NCI-H1694 (cell line): ENCODE measurements around the gene CEP97.
A peak's percentile ranks its signal among the peaks of the same experiment; 100 is the strongest.
"Not testable (repeated sequence)": the region's sequence is repeated elsewhere in the genome, so short reads cannot be mapped to it uniquely, and the experiment has no call there.

Experiments used
- DNase-seq: peaks from one replicate; lab custom pipeline; 2025; lab: John Stamatoyannopoulos, UW

The CEP97 gene, protein sequence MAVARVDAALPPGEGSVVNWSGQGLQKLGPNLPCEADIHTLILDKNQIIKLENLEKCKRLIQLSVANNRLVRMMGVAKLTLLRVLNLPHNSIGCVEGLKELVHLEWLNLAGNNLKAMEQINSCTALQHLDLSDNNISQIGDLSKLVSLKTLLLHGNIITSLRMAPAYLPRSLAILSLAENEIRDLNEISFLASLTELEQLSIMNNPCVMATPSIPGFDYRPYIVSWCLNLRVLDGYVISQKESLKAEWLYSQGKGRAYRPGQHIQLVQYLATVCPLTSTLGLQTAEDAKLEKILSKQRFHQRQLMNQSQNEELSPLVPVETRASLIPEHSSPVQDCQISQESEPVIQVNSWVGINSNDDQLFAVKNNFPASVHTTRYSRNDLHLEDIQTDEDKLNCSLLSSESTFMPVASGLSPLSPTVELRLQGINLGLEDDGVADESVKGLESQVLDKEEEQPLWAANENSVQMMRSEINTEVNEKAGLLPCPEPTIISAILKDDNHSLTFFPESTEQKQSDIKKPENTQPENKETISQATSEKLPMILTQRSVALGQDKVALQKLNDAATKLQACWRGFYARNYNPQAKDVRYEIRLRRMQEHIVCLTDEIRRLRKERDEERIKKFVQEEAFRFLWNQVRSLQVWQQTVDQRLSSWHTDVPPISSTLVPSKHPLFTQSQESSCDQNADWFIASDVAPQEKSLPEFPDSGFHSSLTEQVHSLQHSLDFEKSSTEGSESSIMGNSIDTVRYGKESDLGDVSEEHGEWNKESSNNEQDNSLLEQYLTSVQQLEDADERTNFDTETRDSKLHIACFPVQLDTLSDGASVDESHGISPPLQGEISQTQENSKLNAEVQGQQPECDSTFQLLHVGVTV

GRCh38 chr3:101724329-101725193 lies at the start of gene CEP97:
Gene CEP97 (plus strand): TSS chr3:101724614. CDS start chr3:101724677, 63 bp downstream.
- DNase-seq: peak; percentile 95

GRCh38 chr3:101675709-101676215 lies 48.7 kb upstream of the CEP97 start:
- no peak for DNase-seq

GRCh38 chr3:101676216-101676764 lies 48.1 kb upstream of the CEP97 start:
- no peak for DNase-seq

- DNase-seq: no peak
Observed at GRCh38 chr3:101676765-101677435, 47.5 kb upstream of the CEP97 start, which contains the start of gene ZBTB11. Gene ZBTB11 (minus strand): TSS chr3:101677132. CDS start chr3:101676914, 218 bp downstream.

DNA sequence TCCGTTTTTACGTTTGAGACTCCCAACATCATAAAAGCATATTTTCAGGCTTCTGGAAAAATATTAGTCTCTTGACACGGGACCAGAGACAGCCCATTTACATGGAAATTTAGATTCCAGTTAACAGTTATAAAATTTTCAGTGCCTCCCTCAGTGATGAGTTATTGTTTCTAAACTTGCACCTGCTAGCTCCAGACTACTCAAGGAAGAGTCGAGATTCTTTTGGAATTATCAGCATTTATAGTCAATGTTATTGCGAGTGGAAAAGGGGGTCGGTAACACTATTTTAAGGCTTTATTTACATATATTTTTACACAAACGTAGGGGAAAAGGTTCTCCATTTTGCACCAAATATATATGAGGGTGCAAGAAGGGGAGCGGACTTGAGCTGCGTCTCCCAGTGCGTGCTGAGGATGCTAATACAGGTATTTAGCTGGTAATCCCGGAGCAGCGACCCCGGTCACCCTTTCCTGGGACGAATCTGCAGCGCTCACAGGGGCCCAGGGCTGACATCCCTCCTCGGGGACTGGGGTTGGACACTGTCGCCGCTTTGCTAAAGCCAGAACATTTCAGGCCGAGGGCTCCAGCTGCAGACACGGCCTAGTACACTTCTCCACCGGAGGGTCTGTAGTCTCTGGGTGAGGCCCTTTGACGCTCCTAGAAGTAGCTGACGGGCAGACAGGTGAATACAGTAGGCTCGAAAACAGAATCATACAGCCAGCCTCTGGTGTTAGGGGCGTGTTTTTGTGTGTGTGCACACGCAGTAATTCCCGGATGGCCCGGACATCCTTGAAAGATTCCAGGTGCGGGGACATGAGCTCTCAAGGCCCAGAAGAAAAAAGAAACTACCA lies 46.8 kb upstream of the CEP97 start:
- no peak for DNase-seq

GRCh38 chr3:101678837-101679236 lies 45.6 kb upstream of the CEP97 start:
- DNase-seq: not testable (repeated sequence)

DNA sequence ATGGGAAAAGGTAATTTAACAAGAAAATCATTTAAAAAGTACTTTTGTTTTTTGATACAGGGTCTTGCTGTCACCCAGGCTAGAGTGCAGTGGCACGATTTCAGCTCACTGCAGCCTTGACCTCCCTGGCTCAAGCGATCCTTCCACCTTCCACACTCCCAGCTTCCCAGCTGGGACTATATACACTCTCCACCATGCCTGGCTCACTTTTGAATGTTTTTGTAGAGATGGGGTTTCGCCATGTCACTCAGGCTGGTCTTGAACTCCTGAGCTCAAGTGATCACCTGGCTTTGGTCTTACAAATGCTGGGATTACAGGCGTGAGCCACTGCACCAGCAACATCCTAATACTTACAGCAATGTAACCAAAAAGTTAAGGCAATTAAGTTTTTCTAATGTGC lies 43.9 kb upstream of the CEP97 start:
- DNase-seq: no peak

- DNase-seq: no peak
Observed at GRCh38 chr3:101685050-101685400, 39.4 kb upstream of the CEP97 start.

- DNase-seq: no peak
Observed at GRCh38 chr3:101685870-101686307, 38.5 kb upstream of the CEP97 start.

GRCh38 chr3:101687142-101687931 lies 37.1 kb upstream of the CEP97 start:
- DNase-seq: no peak

DNA sequence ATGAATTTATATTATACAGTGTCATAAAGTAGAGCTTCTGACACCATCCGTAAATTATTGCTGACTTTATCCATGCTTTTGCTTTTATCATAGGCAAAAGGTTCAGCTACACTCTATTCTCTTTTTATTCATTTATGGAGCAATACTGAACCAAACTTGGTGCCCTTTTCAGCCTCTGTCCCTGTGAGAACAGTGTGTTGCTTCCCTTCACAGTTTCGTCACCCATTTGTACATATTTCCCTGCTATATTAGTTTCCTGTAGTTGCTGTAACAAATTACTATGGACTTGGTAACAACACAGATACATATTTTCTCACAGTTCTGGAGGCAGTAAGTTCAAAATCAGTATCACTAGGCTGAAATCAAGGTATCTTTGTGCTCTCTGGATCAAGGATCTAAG lies 35.1 kb upstream of the CEP97 start:
- no peak for DNase-seq

GRCh38 chr3:101690972-101691371 lies 33.4 kb upstream of the CEP97 start:
- DNase-seq: no peak

- not testable (repeated sequence) for DNase-seq
Observed at GRCh38 chr3:101691685-101692671, 32.4 kb upstream of the CEP97 start.

- DNase-seq: not testable (repeated sequence)
Observed at GRCh38 chr3:101693540-101693939, 30.9 kb upstream of the CEP97 start.

- DNase-seq: not testable (repeated sequence)
Observed at GRCh38 chr3:101694836-101695235, 29.6 kb upstream of the CEP97 start.

- DNase-seq: no peak
Observed at GRCh38 chr3:101695779-101696372, 28.5 kb upstream of the CEP97 start.
